Astrocyte (in vitro differentiated cells and primary cell): ENCODE data around the gene RAB40B. TPM values are rescaled to one million over a fixed set of nuclear protein-coding genes. Genes with fewer than 3 reads are reported as not detected.

Source experiments
- DNase-seq: peaks from one replicate; pipeline ENCODE4 v3.0.0-alpha.2; 2010; ENCODE audit warnings: low read depth
- FAIRE-seq: peaks from 2 replicates; lab custom pipeline; 2011; peaks lifted over from hg19 to GRCh38; lab: Jason Lieb, UNC
- H2AFZ ChIP-seq: 2 replicates; pipeline ENCODE4 v1.6.0; 2012; ENCODE audit warnings: low read depth, low read length, inconsistent platforms
- H3K27ac ChIP-seq: 2 replicates; pipeline ENCODE4 v1.5.1; 2011; ENCODE audit warnings: low read depth, low read length, inconsistent platforms
- H3K27me3 ChIP-seq: 2 replicates; pipeline ENCODE4 v1.6.0; 2011; ENCODE audit warnings: low read length, inconsistent platforms; ENCODE audit not compliant: insufficient read depth
- H3K36me3 ChIP-seq: 2 replicates; pipeline ENCODE4 v1.5.1; 2011; ENCODE audit warnings: low read length, inconsistent platforms; ENCODE audit not compliant: insufficient read depth
- H3K4me1 ChIP-seq: 2 replicates; pipeline ENCODE4 v1.5.1; 2011; ENCODE audit warnings: low read length, inconsistent platforms; ENCODE audit not compliant: insufficient read depth
- H3K4me2 ChIP-seq: 2 replicates; pipeline ENCODE4 v1.6.0; 2012; ENCODE audit warnings: low read length, inconsistent platforms
- H3K4me3 ChIP-seq: 2 replicates; pipeline ENCODE4 v1.5.1; 2011; ENCODE audit warnings: low read depth, mild to moderate bottlenecking, low read length, inconsistent platforms; ENCODE audit not compliant: insufficient read depth
- H3K79me2 ChIP-seq: 2 replicates; pipeline ENCODE4 v1.6.0; 2012; ENCODE audit warnings: mild to moderate bottlenecking, low read length, inconsistent platforms; ENCODE audit not compliant: insufficient read depth
- H3K9ac ChIP-seq: 2 replicates; pipeline ENCODE4 v1.6.0; 2012; ENCODE audit warnings: mild to moderate bottlenecking, low read length, inconsistent platforms
- H3K9me3 ChIP-seq: 2 replicates; pipeline ENCODE4 v1.5.1; 2012; ENCODE audit warnings: low read depth, mild to moderate bottlenecking, low read length, inconsistent platforms; ENCODE audit not compliant: insufficient read depth
- H4K20me1 ChIP-seq: 2 replicates; pipeline ENCODE4 v1.6.0; 2012; ENCODE audit warnings: low read length, inconsistent platforms; ENCODE audit not compliant: insufficient read depth
- H3K27ac Mint-ChIP-seq: one replicate; pipeline ENCODE4 v1.8.0; 2021; ENCODE audit warnings: mild to moderate bottlenecking, mixed read lengths; ENCODE audit not compliant: unreplicated experiment
- H3K27me3 Mint-ChIP-seq: one replicate; pipeline ENCODE4 v1.8.0; 2021; ENCODE audit warnings: low read depth, mixed read lengths; ENCODE audit not compliant: unreplicated experiment
- H3K36me3 Mint-ChIP-seq: one replicate; pipeline ENCODE4 v1.8.0; 2021; ENCODE audit warnings: low read depth, mixed read lengths; ENCODE audit not compliant: unreplicated experiment
- H3K4me1 Mint-ChIP-seq: one replicate; pipeline ENCODE4 v1.8.0; 2021; ENCODE audit warnings: low read depth, mixed read lengths; ENCODE audit not compliant: unreplicated experiment
- H3K4me3 Mint-ChIP-seq: one replicate; pipeline ENCODE4 v1.8.0; 2021; ENCODE audit warnings: mild to moderate bottlenecking, moderate library complexity, mixed read lengths; ENCODE audit not compliant: unreplicated experiment
- H3K9me3 Mint-ChIP-seq: one replicate; pipeline ENCODE4 v1.8.0; 2021; ENCODE audit warnings: mild to moderate bottlenecking, mixed read lengths; ENCODE audit not compliant: unreplicated experiment
- EZH2 ChIP-seq: IDR thresholded peaks from 2 replicates; pipeline ENCODE4 v1.6.1; 2012; ENCODE audit warnings: mild to moderate bottlenecking, low read length, inconsistent platforms; ENCODE audit not compliant: insufficient read depth
- total RNA-seq: library from RNA; stranded (reverse); gene quantifications from 2 replicates; pipeline ENCODE4 v1.2.1, GENCODE V29; 2021
- TF ChIP-seq, protein P1 (sequence below): IDR thresholded peaks from 2 replicates; pipeline ENCODE4 v1.5.1; 2011; ENCODE audit warnings: low read depth, mild to moderate bottlenecking, inconsistent platforms, low read length, moderate library complexity; ENCODE audit not compliant: insufficient read depth

Gene RAB40B
- total RNA-seq, 1 donor from 2014 or later = 15.8 TPM

DNA sequence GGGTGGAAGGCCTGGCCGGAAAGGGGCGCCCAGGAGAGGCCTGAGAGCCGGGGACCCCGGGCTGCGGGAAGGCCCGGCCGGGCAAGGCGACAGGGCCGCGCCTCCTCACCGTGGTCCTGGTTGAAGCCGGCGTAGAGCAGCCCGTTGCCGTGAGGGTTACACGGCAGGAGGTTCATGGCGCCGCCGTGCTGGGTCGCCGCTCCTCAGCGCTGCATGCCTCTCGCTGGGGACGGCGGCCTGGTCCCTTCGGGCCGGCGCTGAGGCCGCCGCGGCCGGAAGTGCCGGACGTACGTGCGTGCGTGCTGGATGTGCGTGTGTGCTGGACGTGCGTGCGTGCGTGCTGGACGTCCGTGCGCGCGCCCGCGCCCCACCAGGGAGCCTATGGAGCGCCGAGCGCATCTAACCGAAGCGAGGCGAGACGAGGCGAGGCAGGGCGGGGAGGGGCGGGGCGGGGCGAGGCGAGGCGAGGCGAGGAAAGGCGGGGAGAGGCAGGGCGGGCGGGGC, 50.3 kb downstream of the RAB40B start, which contains the start of gene WDR45B:
Gene WDR45B (minus strand): TSS at position 280 of the 504 bp plus-strand sequence. CDS start 104 bp downstream, at position 176.
- H3K79me2 ChIP-seq = peaks cover 50% of the 10 kb centered on the region
- Mint-ChIP-seq H3K4me3 (peak within 1 kb of the TSS; percentile 89), H3K4me1 (peaks cover 7% of the 10 kb centered on the region), H3K27me3 (no peaks in the 10 kb centered on the region), H3K27ac (peak within 1 kb of the TSS; percentile 87), H3K9me3 (no peaks in the 10 kb centered on the region), H3K36me3 (peaks cover 2% of the 10 kb centered on the region)
- peak; percentile 96 for DNase-seq
- peak within 1 kb of the TSS; percentile 83 for H2AFZ ChIP-seq
- FAIRE-seq = no peak
- TF ChIP-seq, protein P1, sequence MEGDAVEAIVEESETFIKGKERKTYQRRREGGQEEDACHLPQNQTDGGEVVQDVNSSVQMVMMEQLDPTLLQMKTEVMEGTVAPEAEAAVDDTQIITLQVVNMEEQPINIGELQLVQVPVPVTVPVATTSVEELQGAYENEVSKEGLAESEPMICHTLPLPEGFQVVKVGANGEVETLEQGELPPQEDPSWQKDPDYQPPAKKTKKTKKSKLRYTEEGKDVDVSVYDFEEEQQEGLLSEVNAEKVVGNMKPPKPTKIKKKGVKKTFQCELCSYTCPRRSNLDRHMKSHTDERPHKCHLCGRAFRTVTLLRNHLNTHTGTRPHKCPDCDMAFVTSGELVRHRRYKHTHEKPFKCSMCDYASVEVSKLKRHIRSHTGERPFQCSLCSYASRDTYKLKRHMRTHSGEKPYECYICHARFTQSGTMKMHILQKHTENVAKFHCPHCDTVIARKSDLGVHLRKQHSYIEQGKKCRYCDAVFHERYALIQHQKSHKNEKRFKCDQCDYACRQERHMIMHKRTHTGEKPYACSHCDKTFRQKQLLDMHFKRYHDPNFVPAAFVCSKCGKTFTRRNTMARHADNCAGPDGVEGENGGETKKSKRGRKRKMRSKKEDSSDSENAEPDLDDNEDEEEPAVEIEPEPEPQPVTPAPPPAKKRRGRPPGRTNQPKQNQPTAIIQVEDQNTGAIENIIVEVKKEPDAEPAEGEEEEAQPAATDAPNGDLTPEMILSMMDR = no peak
- TF ChIP-seq EZH2 = no peak
- H3K4me3 ChIP-seq = peak within 1 kb of the TSS; percentile 86
- H3K27me3 ChIP-seq = no peaks in the 10 kb centered on the region
- peak within 1 kb of the TSS; percentile 99 for H3K4me2 ChIP-seq
- peaks cover 46% of the 10 kb centered on the region for H4K20me1 ChIP-seq
- H3K36me3 ChIP-seq = peaks cover 12% of the 10 kb centered on the region
- peak within 1 kb of the TSS; percentile 95 for H3K9ac ChIP-seq
- no peaks in the 10 kb centered on the region for H3K9me3 ChIP-seq
- H3K4me1 ChIP-seq = peaks cover 4% of the 10 kb centered on the region
- peak within 1 kb of the TSS; percentile 92 for H3K27ac ChIP-seq

DNA sequence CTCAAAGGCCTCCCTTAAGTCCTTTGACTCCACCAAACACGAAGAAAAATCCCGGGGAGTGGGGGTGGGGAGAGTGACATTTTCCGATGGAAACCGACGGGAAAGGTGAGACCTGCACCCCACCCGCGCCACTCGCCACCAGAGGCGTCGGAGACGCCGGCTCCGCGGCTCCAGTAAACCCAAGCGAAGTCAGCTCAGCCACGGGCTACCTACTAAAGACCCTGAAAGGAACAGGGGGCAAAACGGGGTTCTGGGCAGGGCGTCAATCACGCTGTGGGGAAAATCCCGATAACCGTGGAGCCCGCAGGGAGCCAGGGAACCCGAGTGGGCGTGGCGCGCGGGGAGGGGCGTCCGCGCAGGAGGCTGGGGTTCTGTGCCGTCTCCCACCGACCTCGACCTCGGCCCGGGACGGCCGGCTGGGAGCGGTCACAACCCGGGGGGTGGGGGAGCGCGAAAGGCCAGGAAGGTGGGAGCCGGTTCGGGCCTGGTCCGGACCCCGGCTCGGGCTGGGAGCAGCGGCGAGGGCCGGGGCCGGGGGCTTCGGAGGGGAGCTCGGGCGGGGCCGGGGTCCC, 50.8 kb downstream of the RAB40B start:
- Histone ChIP-seq H3K9ac (peak overlapping the region; percentile 95), H3K79me2 (peaks cover 56% of the 10 kb centered on the region), H3K4me3 (peak overlapping the region; percentile 86), H3K9me3 (no peaks in the 10 kb centered on the region), H2AFZ (no peak overlapping the region), H3K36me3 (peaks cover 15% of the 10 kb centered on the region), H4K20me1 (peaks cover 51% of the 10 kb centered on the region), H3K4me1 (peaks cover 4% of the 10 kb centered on the region), H3K4me2 (peak overlapping the region; percentile 99), H3K27ac (peak overlapping the region; percentile 92), H3K27me3 (no peaks in the 10 kb centered on the region)
- DNase-seq (no peak), FAIRE-seq (no peak)
- H3K4me1 Mint-ChIP-seq = peaks cover 7% of the 10 kb centered on the region
- H3K9me3 Mint-ChIP-seq = no peaks in the 10 kb centered on the region
- peak overlapping the region; percentile 87 for H3K27ac Mint-ChIP-seq
- TF ChIP-seq, protein P1 = no peak
- TF ChIP-seq EZH2 = no peak
- H3K4me3 Mint-ChIP-seq = peak overlapping the region; percentile 89
- no peaks in the 10 kb centered on the region for H3K27me3 Mint-ChIP-seq
- H3K36me3 Mint-ChIP-seq = peaks cover 2% of the 10 kb centered on the region

DNA sequence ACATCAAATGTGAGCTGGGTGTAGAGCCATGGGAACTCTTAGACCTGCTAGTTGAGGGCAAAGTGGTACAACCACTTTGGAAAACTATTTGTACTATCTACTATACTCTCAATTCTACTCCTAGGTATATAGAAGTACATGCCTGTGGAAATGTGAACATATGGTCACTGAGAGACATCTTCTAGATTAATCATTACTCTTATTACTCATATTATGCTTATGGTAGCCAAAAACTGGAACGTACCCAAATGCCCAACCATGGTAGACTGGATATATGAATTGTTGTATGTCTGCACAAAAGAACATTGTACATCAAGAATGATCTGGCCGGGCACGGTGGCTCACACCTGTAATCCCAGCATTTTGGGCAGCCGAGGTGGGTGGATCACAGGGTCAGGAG, 53.0 kb downstream of the RAB40B start:
- FAIRE-seq (no peak), DNase-seq (peak; percentile 5)
- no peak overlapping the region for H2AFZ ChIP-seq
- Mint-ChIP-seq H3K9me3 (no peaks in the 10 kb centered on the region), H3K27ac (no peak overlapping the region), H3K4me1 (peaks cover 7% of the 10 kb centered on the region), H3K36me3 (peaks cover 2% of the 10 kb centered on the region), H3K4me3 (peak overlapping the region; percentile 25), H3K27me3 (no peaks in the 10 kb centered on the region)
- TF ChIP-seq, protein P1 = no peak
- no peak for TF ChIP-seq EZH2
- no peaks in the 10 kb centered on the region for H3K27me3 ChIP-seq
- H3K27ac ChIP-seq = no peak overlapping the region
- H3K36me3 ChIP-seq = peaks cover 23% of the 10 kb centered on the region
- H3K4me3 ChIP-seq = no peak overlapping the region
- peaks cover 73% of the 10 kb centered on the region for H4K20me1 ChIP-seq
- peaks cover 76% of the 10 kb centered on the region for H3K79me2 ChIP-seq
- no peak overlapping the region for H3K9ac ChIP-seq
- no peak overlapping the region for H3K4me2 ChIP-seq
- peaks cover 4% of the 10 kb centered on the region for H3K4me1 ChIP-seq
- H3K9me3 ChIP-seq = no peaks in the 10 kb centered on the region
